Stimulated activated CD4-positive, alpha-beta T cell treated with anti-CD3 and anti-CD28 coated beads, Interleukin-2, amount 100 ng/mL, for 48 hours (primary cell): ENCODE results near the gene DCLK2.

ENCODE experiments used
- DNase-seq, 2 donors: peaks; one replicate each; pipeline ENCODE4 v3.0.0-alpha.2; 2020

The DCLK2 gene

DNA sequence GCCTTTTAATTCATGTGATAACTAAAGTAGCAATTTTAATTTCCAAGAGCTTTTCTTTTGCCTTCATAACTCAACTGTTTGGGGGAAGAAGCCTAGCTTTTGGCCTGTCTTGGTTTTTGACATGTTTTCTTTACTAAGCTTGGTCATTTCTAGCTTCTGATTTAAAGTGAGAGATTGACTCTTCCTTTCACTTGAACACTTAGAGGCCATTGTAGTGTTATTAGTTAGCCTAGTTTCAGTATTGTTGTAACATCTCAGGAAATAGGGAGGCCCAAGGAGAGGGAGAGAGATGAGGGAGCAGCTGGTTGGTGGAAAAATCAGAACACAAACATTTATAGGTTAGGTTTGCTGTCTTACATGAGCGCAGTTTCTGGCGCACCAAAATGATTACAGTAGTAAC lies 44.8 kb downstream of the DCLK2 start:
- no peak for DNase-seq

DNA sequence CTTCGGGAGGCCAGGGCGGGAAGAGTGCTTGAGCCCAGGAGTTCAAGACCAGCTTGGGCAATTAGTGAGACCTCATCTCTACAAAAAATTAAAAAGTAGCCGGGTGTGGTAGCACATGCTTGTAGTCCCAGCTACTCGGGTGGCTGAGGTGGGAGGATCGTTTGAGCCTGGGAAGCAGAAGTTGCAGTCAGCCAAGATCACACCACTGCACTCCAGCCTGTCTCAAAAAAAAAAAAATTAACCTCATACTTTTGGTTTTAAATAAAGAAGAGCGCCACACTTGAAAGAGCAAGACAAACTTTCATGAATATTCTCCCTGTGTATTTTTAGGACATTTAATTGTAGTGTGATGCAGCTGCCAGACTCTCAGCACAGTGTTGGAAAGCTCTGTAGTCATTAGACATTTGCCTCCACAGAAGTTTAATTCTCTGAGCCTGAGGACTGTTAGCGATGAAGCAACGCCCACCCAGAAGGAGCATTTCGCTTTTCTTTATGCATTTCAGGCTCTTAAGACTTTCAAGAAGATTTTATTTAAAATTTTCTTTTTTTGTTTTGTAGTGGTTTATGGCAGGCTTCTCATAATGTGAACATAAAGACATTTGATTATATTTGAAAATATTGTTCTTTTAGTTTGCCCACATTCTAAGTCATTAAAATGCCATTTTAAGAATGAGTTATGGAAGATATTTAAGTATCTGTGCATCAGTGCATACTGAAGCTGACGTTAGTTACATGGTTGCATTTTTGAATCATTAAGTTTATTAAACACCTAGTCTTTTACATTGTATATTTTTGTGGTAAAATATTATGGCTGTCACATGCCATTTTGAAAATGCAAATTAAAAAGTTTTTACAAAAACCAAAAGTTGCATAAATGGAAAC lies 45.8 kb downstream of the DCLK2 start:
- no peak for DNase-seq

DNA sequence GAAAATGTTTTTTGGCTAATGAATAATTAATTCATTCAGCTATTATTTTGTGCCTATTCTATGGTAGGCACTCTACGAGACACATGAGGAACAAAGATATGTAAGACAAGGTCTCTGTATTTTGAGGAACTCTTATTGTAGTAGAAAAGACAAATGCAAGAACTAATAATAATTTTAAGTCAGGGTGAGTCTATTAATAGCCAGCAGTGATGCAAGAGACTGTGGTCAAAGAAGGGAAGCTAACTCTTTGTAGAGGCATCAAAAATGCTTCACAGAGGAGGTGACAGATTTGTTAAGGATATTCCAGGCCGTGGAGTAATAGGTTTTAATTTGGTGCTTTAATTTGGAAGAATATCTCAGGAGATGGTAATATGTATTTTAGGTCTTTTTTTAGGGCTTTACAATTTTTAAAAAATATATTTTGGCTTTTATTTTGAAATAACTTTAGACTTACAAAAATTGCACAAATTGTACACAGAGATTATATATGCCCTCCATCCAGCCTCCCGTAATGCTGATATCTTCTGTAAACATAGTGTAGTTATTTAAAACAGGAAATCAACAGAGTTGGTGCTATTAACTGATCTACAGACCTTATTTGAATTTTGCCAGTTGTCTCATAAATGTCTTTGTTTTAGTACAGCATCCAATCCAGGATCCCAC lies 48.1 kb downstream of the DCLK2 start:
- DNase-seq = no peak

DNA sequence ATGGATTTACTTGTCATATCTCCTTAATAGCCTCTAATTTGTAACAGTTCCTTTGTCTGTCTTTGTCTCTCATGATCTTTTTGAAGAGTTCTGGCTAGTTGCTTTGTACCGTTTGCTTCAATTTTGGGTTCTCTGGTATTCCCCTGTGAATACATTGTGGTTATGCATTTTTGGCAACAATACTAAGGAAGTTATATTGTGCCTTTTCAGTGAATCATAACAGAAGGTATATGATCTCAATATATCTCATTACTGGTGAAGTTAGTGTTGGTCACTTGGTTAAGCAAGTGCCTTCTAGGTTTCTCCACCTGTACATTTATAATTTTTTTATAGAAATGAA lies 48.6 kb downstream of the DCLK2 start:
- no peak for DNase-seq

DNA sequence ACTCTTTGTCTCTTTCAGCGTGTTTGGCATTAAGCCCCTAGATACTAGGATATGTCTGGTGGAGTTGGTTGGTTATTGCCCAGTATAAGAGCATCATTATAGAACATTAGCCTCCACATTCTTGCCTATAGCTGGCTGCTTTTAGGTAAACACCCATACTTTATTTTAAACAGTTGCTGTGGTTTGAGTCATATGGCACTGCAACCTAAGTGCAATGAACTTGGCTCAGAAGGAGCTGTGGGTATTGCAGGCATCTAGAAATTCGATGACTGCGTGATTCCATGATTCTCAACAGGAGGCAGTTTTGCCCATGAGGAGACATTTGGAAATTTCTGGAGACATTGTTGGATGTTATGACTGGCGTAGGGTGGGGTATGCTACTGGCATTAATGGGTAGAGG lies 49.5 kb downstream of the DCLK2 start:
- DNase-seq = no peak

DNA sequence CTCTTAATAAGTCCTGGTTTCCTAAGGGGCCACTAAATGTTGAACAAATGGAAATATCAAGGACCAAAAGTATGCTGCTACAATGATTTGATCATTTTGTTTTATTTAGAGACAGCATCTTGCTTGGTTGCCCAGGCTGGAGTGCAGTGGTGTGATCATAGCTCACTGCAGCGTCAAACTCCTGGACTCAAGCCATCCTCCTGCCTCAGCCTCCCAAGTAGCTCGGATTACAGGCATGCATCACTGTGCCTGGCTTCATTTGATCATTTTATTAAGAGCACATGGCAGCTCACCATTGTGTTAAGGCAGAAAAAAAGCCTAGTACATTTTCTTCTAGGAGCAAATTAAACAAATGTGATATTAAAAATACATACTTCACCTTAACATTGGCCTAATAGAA lies 52.7 kb downstream of the DCLK2 start:
- DNase-seq = no peak

DNA sequence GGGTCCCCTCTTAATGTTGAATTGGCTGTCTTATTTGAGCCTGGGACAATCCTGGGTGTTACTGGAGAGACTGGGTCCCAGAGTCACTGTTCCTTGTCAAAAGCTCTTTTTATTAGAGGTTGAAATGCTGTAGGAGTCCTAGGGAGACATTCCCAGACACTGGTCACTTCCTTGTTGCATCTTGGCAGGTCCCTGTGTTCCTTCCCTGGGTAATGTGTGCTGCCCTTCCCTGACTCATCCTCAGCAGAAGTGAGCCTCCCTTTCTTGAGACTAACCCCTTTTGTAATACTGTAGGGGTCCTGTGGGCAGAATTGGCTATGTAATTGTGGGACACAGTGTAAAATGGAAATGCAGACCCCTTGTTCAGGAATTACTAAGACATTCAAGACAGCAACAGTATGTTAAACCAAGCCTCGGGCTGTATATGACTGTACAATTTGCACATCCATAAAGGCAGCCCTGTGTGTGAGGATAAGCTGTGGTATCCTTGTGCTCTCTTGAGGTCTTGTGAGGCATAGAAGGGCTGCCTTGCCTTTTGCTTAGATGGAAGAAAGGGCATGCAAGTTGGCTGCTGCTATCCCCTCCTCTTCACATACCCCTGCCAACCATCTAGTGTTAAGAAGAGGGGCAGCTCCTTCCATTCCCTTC lies 53.5 kb downstream of the DCLK2 start:
- no peak for DNase-seq

DNA sequence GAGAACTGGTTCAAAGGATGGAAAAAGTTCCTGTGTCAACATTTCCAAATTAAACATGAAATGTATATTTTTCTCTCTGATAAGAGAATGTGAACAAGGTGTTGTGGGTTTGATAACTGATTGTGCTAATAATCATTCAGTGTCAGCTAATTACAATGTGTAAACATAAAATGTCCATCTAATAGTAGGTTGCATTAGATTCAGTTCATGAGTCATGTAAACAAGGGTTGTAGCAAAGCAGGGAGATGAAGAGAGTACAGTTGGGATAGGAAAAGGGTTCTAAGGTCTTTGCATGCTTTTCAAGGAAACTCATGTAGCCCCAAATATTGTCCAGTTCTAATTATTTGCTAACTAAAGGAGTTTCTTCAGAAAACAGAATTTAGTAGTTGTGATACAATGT lies 55.4 kb downstream of the DCLK2 start:
- DNase-seq = no peak

DNA sequence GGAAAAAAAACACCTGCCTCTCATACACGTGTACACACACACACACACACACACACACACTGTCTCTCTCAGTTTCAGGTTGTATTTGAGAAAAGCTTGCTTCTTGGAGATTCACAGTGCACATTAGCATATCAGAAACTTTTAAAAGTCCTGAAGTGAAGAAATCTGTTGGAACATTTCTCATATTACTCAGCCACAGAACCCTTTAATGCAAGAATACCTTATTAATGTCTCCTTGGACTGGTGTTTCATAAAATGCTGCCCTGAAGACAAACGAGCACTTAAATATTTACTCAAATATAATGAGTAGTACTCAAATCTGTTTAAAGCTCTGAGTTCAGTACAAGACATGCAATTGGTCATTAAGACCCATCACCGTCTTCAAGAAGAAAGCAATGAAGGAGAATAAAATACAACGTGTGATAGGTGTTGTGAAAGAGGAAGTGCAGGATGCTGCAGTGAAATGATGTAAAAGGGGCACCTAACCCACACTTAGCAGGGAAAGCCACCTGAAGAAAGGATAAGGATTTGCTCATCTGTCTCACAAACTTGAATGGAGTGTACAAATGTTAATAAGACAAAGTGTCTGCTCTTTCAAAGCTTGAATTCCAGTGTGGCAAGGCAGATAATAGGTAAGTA lies 57.0 kb downstream of the DCLK2 start:
- DNase-seq = no peak

DNA sequence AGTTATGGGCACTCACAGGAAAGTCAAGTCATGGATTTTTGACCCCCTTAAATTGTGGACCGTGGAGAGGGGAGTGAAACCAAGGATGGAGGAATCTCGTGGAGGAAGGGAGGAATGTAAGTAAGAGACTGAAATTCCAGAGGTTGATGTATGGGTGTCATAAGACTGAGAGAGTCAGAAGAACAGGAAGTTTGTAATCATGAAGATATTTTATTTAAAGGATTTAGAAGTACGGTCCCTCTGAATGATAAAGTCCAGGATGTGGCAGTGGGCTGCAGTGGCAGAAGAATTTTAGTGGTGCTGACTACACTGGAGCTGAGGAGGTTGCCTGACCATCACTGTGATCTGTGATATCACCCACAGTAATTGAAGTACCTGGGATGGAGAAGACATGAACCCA lies 57.8 kb downstream of the DCLK2 start:
- DNase-seq = no peak

DNA sequence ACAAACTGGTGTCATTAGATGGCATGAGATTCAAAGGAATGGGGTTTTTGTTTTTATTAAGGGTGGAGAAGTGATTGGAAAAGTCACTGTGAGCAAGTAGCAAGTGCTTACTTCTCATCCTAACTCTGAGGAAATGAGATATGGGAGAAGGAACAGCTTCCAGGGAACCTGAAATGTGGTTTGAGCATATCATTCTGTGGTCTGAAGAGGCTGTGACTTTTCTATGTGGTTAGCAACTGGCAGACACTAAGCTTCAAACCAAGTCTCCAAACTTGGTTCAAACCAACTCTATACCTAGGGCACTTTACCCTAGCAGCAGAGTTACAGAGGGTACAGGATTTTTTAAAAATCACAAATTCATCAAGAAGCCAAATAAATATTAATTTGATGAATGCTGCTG lies 58.2 kb downstream of the DCLK2 start:
- no peak for DNase-seq

DNA sequence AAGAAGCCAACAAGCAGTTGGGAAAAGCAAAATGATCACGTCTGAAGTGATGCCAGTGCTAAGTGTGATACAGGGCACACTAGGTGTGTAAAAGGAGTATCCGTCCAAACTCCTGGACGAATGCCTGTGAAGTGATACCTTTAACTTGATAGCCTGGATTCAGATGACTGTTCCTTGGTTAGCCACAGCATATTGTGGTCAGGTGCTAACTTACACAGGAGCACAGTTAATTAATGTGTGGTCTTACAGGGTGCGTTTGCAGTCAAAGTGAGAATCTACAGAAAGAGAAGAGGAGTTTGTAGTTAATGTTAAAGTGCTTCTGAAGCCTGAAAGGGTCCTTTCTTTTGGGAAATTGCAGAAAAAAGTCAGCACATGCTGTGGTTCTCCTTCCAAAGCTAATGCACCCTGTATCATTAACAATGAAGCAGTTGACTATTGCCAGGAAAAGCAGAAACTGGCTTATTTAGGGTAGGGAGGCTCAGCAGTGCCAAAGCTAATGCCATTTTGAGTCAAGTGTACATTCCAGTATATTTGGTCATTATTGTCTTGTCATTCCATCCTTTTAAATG lies 61.1 kb downstream of the DCLK2 start:
- no peak for DNase-seq

DNA sequence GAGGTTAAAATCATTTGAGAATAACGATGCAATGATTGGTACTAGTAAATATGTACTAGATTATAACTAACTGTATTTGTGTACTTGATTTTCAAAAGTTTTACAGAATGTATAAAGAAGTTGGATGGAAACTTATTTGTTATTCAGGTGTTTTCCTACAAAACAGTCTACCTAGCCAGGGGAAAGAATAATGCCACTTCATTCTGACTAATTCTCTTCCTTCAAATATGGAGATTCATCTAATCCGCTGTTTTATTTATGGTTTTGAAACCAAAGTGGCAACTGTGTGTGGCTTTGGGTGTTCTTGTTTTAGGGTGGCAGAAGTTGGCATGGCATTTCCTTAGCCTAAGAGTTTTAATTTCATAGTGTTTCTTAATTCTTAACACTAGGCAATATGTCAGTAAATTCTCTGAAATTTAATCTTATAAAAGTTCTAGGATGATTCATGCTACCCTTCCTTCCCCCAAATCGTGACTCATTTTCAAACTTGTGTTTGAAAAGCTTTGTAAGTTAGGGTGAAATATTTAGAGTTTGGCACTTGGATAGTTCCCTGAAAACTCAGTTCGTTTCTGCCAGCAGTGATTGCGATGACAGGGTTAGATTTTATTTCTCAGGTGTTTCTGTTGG lies 62.6 kb downstream of the DCLK2 start:
- no peak for DNase-seq

DNA sequence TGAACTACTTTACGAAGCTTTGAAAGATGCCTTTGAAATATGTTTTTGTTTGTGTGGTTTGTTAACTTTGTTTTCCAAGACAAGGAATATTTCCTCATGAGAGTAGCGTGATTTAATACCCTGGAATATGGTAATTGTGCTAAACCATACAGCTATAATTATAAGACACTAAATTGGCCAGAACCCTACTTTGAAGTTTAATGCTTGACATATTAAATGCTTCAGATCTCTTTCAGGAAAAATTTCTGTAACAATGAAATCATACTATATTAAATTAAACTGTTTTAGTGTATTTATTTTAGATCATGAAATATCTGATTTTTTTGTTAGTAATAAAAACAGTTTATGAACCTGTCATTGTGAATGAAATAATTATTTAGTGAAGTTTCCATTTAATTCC lies 63.5 kb downstream of the DCLK2 start:
- DNase-seq = no peak

DNA sequence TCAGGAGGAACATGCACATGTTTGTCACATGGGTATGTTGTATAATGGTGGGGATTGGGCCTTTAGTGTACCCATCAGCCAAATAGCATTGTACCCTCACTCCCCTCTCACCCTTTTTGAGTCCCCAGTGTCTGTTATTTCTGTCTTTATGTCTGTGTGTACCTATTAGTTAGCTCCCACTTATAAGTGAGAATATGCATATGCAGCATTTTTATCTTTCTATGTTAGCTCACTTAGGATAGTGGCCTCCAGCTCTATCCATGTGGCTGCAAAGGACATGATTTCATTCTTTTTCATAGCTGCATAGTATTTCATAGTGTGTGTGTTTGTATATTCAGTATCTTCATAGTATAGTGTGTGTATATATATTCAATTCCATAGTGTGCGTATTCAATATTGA lies 64.6 kb downstream of the DCLK2 start:
- DNase-seq = no peak

DNA sequence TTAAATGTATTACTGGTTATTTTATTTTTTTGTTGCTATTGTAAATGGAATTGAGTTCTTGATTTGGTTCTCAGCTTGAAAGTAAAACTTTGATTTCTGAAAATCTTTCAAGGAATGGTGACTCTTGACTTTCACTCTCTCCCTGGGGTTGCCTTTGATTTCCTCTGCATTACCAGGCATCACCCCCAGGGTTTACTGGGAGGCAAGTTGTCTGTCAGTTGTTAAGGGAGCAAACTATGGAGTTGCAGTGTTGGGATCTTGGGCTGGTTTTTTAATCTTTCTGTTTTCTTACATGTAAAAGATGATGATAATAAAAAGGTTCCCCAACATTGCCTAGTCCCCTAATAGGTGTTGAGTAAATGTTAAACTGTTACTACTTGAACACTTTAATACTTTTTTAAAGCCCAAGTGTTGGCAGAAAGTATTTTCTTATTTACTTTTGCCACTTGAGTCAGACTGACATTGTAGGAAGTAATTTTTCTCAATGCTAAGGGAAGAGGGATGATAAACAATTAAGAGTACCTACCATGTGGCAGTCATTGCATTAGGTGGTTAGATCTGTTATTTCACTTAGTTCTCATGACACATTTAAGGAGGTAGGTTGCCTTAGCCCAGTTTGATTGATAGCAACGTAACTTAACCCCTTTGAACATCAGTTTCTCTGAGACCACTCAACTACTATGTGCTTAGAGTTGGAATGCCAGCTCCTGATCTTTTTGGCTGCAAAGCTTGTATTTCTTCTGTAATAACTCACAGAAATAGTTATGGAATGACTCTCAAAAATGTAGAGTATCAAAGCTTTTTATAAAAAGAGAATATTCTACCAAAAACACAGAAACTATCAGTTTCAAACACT lies 67.1 kb downstream of the DCLK2 start:
- DNase-seq = no peak

DNA sequence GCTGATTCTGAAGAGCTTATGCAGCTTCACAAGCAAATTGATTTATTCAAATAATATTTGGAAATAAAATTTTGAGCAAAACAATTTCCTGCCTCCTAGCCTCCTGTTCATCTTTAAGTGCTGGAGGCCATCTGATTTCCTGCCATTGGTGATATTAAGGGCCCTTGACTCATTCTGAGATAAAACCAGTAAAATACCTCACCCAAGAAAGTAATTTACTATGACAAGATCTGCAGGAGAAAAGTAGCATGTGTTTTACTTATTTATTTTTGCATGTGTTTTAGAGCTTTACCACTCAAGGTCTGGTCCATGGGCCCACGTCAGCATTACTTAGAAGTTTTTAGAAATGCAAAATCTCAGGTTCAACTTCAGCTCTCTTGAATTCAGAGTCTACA lies 67.7 kb downstream of the DCLK2 start:
- DNase-seq = no peak

DNA sequence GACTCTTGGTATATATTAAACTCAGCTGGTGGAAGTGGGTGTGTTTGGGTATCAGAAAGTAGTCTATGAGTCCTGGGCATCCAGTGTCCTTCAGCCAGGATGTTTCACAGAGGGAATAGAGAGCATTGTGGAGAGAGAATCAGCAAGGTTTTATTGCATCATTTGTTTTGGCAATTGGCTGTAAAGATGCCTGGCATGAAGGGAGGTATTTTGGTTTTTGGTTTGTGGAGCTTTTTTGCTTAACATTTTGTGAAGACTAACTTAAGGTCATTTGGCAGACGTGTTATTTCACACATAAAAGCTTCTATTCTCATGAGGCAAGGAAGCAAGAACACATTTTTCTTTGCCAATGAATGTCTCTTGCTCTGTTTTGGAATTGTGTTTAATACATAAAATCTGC lies 71.1 kb downstream of the DCLK2 start:
- no peak for DNase-seq

DNA sequence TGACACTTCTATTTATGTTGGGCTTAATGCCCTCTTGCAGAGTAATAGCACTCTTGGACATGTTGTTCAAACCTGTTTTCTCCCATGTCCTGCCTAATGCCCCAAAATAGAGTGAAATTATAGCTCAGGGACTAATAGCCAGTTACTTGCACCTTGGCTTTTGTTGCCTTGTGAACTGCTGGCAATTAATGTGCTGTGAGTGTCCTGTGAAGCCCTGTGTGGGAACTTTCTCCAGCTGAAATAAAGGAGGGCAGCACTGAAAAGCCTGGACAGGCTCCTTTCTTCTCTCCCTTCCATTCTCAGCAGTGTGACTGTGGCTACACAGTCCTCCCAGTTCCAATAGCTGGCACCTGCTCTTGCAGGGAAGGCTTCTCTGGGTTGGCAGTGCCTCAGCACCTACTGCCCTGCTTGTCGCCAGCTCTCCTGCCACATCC lies 72.4 kb downstream of the DCLK2 start:
- DNase-seq = no peak

DNA sequence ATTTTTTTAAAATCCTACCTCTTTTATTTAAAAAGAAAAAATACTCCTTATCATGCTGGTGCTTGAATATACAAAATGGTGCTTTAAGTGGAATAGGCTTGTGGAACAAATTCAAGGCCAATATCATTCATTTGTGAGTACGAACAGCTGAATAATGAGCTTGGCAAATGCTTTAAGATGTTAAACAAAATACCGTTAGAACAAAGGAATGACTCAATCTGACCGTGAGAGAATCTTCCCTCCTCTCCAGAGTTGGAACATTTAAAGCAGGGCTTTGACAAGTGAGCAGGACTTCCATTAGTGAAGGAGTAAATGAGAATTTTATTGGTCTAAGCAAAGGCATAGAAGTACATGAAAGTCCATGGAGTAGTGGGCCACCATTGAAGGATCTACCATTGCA lies 74.5 kb downstream of the DCLK2 start:
- no peak for DNase-seq

DNA sequence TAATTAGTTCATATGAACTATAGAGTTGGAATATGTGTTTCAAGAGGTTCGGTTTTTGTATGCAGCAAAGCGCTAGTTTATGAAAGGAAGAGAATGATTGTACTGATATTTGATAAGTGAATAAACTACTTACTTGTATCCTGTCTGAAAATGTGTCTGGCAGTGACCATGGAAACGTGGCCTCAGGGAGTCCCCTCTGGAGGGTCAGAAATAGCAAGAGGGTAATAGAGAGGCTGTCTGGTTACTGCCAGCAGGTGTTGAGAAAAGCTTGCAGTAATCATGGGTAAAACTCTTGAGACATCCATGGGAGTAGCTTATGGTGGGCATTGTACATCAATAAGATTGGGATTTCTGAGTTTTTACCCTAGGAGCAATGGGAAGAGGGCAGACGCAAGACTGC lies 77.1 kb downstream of the DCLK2 start:
- DNase-seq = no peak

DNA sequence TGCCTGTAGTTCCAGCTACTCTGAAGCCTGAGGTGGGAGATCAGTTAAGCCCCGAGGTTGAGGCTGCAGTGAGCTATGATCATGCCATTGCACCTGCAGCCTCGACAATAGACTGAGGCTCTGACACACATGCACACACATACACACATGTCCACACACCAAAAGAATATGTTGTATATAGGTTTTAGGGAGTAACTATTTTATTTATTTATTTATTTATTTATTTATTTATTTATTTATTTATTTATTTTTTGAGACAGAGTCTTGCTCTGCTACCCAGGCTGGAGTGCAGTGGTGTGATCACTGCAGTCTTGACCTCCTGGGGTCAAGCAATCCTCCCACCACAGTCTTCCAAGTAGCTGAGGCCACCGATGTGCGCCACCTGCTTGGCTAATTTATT lies 78.3 kb downstream of the DCLK2 start:
- no peak for DNase-seq
